HEK293T (cell line): Measurements from ENCODE around the gene GABBR2.

ENCODE experiments used
- CTCF ChIA-PET: fragments of 350-600 bp; formaldehyde crosslinking; extraction: SDS; loops from one replicate; lab custom pipeline; 2021; ENCODE audit warnings: antibody characterized with exemption, inconsistent platforms; lab: Yijun Ruan, JAX
- POLR2A ChIA-PET: fragments of 350-600 bp; formaldehyde crosslinking; extraction: SDS; loops from one replicate; lab custom pipeline; 2020; ENCODE audit warnings: antibody characterized with exemption, inconsistent platforms; lab: Yijun Ruan, JAX
- DNase-seq: peaks from one replicate; pipeline ENCODE4 v3.0.0; 2012; ENCODE audit warnings: mixed read lengths; ENCODE audit errors: extremely low spot score
- ARNT ChIP-seq: fragments of 450-650 bp; IDR thresholded peaks from 2 replicates; pipeline ENCODE4 v1.6.1; 2017; ENCODE audit warnings: mild to moderate bottlenecking
- BHLHE40 ChIP-seq: fragments of 450-650 bp; IDR thresholded peaks from 2 replicates; pipeline ENCODE4 v1.6.1; 2016; ENCODE audit warnings: mild to moderate bottlenecking, moderate library complexity, borderline replicate concordance
- CTBP1 ChIP-seq: fragments of 450-650 bp; IDR thresholded peaks from 2 replicates; pipeline ENCODE4 v1.6.1; 2016; ENCODE audit warnings: borderline replicate concordance
- ELF4 ChIP-seq: fragments of 450-650 bp; IDR thresholded peaks from 2 replicates; pipeline ENCODE4 v1.6.1; 2017; ENCODE audit warnings: antibody characterized with exemption
- FOXA1 ChIP-seq: fragments of 450-650 bp; IDR thresholded peaks from 2 replicates; pipeline ENCODE4 v1.6.1; 2016; ENCODE audit warnings: mild to moderate bottlenecking
- FOXK2 ChIP-seq: fragments of 450-650 bp; IDR thresholded peaks from 2 replicates; pipeline ENCODE4 v1.6.1; 2016; ENCODE audit warnings: mild to moderate bottlenecking
- FOXM1 ChIP-seq: fragments of 450-650 bp; IDR thresholded peaks from 2 replicates; pipeline ENCODE4 v1.6.1; 2017; ENCODE audit warnings: mild to moderate bottlenecking, borderline replicate concordance
- HDGF ChIP-seq: fragments of 450-650 bp; IDR thresholded peaks from 2 replicates; pipeline ENCODE4 v1.6.1; 2017; ENCODE audit warnings: antibody characterized with exemption, borderline replicate concordance
- L3MBTL2 ChIP-seq: fragments of 450-650 bp; conservative IDR thresholded peaks from 2 replicates; pipeline ENCODE4 v1.6.1; 2016; ENCODE audit warnings: mild to moderate bottlenecking
- LEF1 ChIP-seq: fragments of 450-650 bp; IDR thresholded peaks from 2 replicates; pipeline ENCODE4 v1.6.1; 2017; ENCODE audit warnings: mild to moderate bottlenecking, borderline replicate concordance
- NFRKB ChIP-seq: fragments of 450-650 bp; IDR thresholded peaks from 2 replicates; pipeline ENCODE4 v1.6.1; 2016; ENCODE audit warnings: mild to moderate bottlenecking, moderate library complexity
- PKNOX1 ChIP-seq: fragments of 450-650 bp; IDR thresholded peaks from 2 replicates; pipeline ENCODE4 v1.6.1; 2016
- SP1 ChIP-seq: fragments of 450-650 bp; IDR thresholded peaks from 2 replicates; pipeline ENCODE4 v1.6.1; 2017
- SUZ12 ChIP-seq: fragments of 450-650 bp; IDR thresholded peaks from 2 replicates; pipeline ENCODE4 v1.6.1; 2016; ENCODE audit warnings: mild to moderate bottlenecking
- TARDBP ChIP-seq: fragments of 450-650 bp; IDR thresholded peaks from 2 replicates; pipeline ENCODE4 v1.6.1; 2016
- ZNF384 ChIP-seq: fragments of 450-650 bp; IDR thresholded peaks from 2 replicates; pipeline ENCODE4 v1.6.1; 2016

Gene GABBR2

GRCh38 chr9:98609646-98610045, 99.1 kb downstream of the GABBR2 start:
- POLR2A ChIA-PET, result no interaction called here
- CTCF ChIA-PET, result no interaction called here

GRCh38 chr9:98607787-98608186, 100.9 kb downstream of the GABBR2 start:
- DNase-seq, result no peak
- TF ChIP-seq PKNOX1 (no peak), CTBP1 (no peak), SUZ12 (no peak), TARDBP (no peak), HDGF (no peak), NFRKB (no peak), SP1 (no peak), FOXK2 (no peak), FOXA1 (no peak), FOXM1 (no peak), BHLHE40 (no peak), L3MBTL2 (no peak), LEF1 (no peak), ZNF384 (no peak), ARNT (no peak), ELF4 (no peak)
- ChIA-PET CTCF (no interaction called here), POLR2A (no interaction called here)

More at GRCh38 chr9:98609646-98610045, 99.1 kb downstream of the GABBR2 start:
- TF ChIP-seq SP1, result no peak
- TF ChIP-seq ZNF384, result no peak
- TF ChIP-seq BHLHE40, result no peak
- TF ChIP-seq FOXA1, result no peak
- no peak for TF ChIP-seq NFRKB
- TF ChIP-seq ELF4, result no peak
- no peak for TF ChIP-seq L3MBTL2
- no peak for TF ChIP-seq FOXM1
- TF ChIP-seq SUZ12, result no peak
- TF ChIP-seq LEF1, result no peak
- TF ChIP-seq ARNT, result no peak
- no peak for TF ChIP-seq PKNOX1
- DNase-seq, result no peak

- no peak for DNase-seq
- TF ChIP-seq ELF4, result no peak
- TF ChIP-seq FOXM1, result no peak
- POLR2A ChIA-PET, result no interaction called here
- CTCF ChIA-PET, result interaction anchor here (0.6 kb wide), 1 partner anchor 113 kb away, joined by 3 read pairs; no protein-coding TSS in a partner anchor
Observed at GRCh38 chr9:98607152-98607551, 101.6 kb downstream of the GABBR2 start.

- CTCF ChIA-PET, result interaction anchor here (0.6 kb wide), 1 partner anchor 114 kb away, joined by 3 read pairs; no protein-coding TSS in a partner anchor
- DNase-seq, result no peak
- TF ChIP-seq TARDBP (no peak), FOXK2 (no peak), NFRKB (no peak), ARNT (no peak), LEF1 (no peak)
- POLR2A ChIA-PET, result no interaction called here
Observed at GRCh38 chr9:98606730-98607129, 102.0 kb downstream of the GABBR2 start.

GRCh38 chr9:98605116-98605515, 103.6 kb downstream of the GABBR2 start:
- CTCF ChIA-PET, result no interaction called here
- TF ChIP-seq SP1, result no peak
- no peak for TF ChIP-seq FOXK2
- TF ChIP-seq PKNOX1, result no peak
- no peak for TF ChIP-seq FOXM1
- no peak for TF ChIP-seq BHLHE40
- no peak for TF ChIP-seq CTBP1
- no peak for TF ChIP-seq HDGF
- no peak for TF ChIP-seq ELF4
- no peak for TF ChIP-seq FOXA1
- no peak for TF ChIP-seq NFRKB
- no peak for TF ChIP-seq LEF1
- TF ChIP-seq ARNT, result no peak
- no peak for TF ChIP-seq TARDBP
- TF ChIP-seq ZNF384, result no peak
- TF ChIP-seq L3MBTL2, result no peak
- no peak for TF ChIP-seq SUZ12
- no peak for DNase-seq

GRCh38 chr9:98603821-98604383, 104.8 kb downstream of the GABBR2 start:
- DNase-seq, result no peak
- CTCF ChIA-PET, result no interaction called here
- no peak for TF ChIP-seq SP1
- TF ChIP-seq SUZ12, result no peak
- POLR2A ChIA-PET, result no interaction called here

More at GRCh38 chr9:98605116-98605515, 103.6 kb downstream of the GABBR2 start:
- POLR2A ChIA-PET, result interaction anchor here (0.6 kb wide), 1 partner anchor 27 kb away, joined by 3 read pairs; no protein-coding TSS in a partner anchor
